Caco-2 (cell line): Measurements from ENCODE around the gene UGT1A9. TPM values are rescaled to one million over a fixed set of nuclear protein-coding genes. Genes with fewer than 3 reads are reported as not detected.

Source experiments
- BruUV-seq: library from RNA; stranded (reverse); fragments of 400-500 nt; replicated peaks from 2 replicates; lab custom pipeline; 2021; lab: Mats Ljungman, UMichigan
- CTCF ChIA-PET: fragments of 300-600 bp; sonication (Branson Sonifier 250); formaldehyde crosslinking; loops from one replicate; lab custom pipeline; 2022; ENCODE audit warnings: antibody characterized with exemption; lab: Charles Lee
- POLR2A ChIA-PET: fragments of 300-600 bp; sonication (Branson Sonifier 250); formaldehyde crosslinking; loops from one replicate; lab custom pipeline; 2022; ENCODE audit warnings: antibody characterized with exemption; lab: Charles Lee
- DNase-seq, 2 experiments: peaks; one replicate each; pipeline versions ENCODE4 v3.0.0 to v3.0.0-alpha.2; 2020 to 2022
- H3K27me3 ChIP-seq: replicated peaks from 2 replicates; pipeline ENCODE4 v1.6.0; 2011; ENCODE audit warnings: low read length; ENCODE audit not compliant: control insufficient read depth, insufficient read depth
- H3K36me3 ChIP-seq: 2 replicates; pipeline ENCODE4 v1.5.1; 2011; ENCODE audit warnings: low read length; ENCODE audit not compliant: control insufficient read depth, insufficient read depth
- H3K4me1 ChIP-seq: fragments of 250-450 bp; sonication (Bioruptor Pico); 2 replicates; pipeline ENCODE4 v1.5.1; 2020; ENCODE audit warnings: mild to moderate bottlenecking
- H3K4me3 ChIP-seq: 2 replicates; pipeline ENCODE4 v1.5.1; 2011; ENCODE audit warnings: low read depth, mild to moderate bottlenecking, control low read depth, low read length
- H3K9me3 ChIP-seq: fragments of 250-450 bp; sonication (Bioruptor Pico); 2 replicates; pipeline ENCODE4 v1.5.1; 2020; ENCODE audit warnings: mild to moderate bottlenecking, moderate library complexity
- H3K27ac Mint-ChIP-seq: one replicate; pipeline ENCODE4 v1.8.0; 2022; ENCODE audit warnings: mixed read lengths; ENCODE audit not compliant: unreplicated experiment
- H3K27me3 Mint-ChIP-seq: one replicate; pipeline ENCODE4 v1.8.0; 2022; ENCODE audit warnings: mixed read lengths; ENCODE audit not compliant: insufficient read depth, unreplicated experiment
- H3K36me3 Mint-ChIP-seq: one replicate; pipeline ENCODE4 v1.8.0; 2022; ENCODE audit warnings: mild to moderate bottlenecking, mixed read lengths; ENCODE audit not compliant: insufficient read depth, unreplicated experiment
- H3K4me1 Mint-ChIP-seq: one replicate; pipeline ENCODE4 v1.8.0; 2022; ENCODE audit warnings: low read depth, mixed read lengths; ENCODE audit not compliant: unreplicated experiment
- H3K4me3 Mint-ChIP-seq: one replicate; pipeline ENCODE4 v1.8.0; 2022; ENCODE audit warnings: mild to moderate bottlenecking, moderate library complexity, mixed read lengths; ENCODE audit not compliant: unreplicated experiment
- H3K9me3 Mint-ChIP-seq: one replicate; pipeline ENCODE4 v1.8.0; 2022; ENCODE audit warnings: mixed read lengths; ENCODE audit not compliant: unreplicated experiment
- CTCF ChIP-seq, 2 experiments: fragments of 200-600 bp in 1 of 2; IDR thresholded peaks; 1 replicate in 1 of 2; 2 replicates in 1 of 2; pipeline versions ENCODE4 v1.5.1 to v1.8.0; 2011 to 2022; ENCODE audit warnings: antibody characterized with exemption in 1 of 2, control low read depth in 1 of 2, inconsistent platforms in 1 of 2, low read depth in 1 of 2, low read length in 1 of 2, mild to moderate bottlenecking in 1 of 2, moderate library complexity in 1 of 2; ENCODE audit not compliant: insufficient read depth in 1 of 2, severe bottlenecking in 1 of 2, unreplicated experiment in 1 of 2
- intact Hi-C: fragments of 100-400 bp; cut with micrococcal nuclease; formaldehyde crosslinking; loops from one replicate; pipeline ENCODE4 v1.10.0; 2022; ENCODE audit not compliant: unreplicated experiment
- total RNA-seq: library from RNA; stranded (reverse); gene quantifications from 2 replicates; pipeline ENCODE4 v1.2.3, GENCODE V29; 2022

Gene UGT1A9
- total RNA-seq, 1 experiment from 2014 or later, result 0.20 TPM

GRCh38 chr2:233810385-233810784, 138.7 kb downstream of the UGT1A9 start:
- H3K27me3 Mint-ChIP-seq, result no peaks in the 10 kb centered on the region
- no peak for DNase-seq
- intact Hi-C loops, result no loop called here
- no peaks in the 10 kb centered on the region for H3K9me3 ChIP-seq
- H3K36me3 ChIP-seq, result no peaks in the 10 kb centered on the region
- H3K27ac Mint-ChIP-seq, result no peak overlapping the region
- ChIA-PET POLR2A (no interaction called here), CTCF (no interaction called here)
- TF ChIP-seq CTCF (IDR thresholded peaks at IDR 0.05; ENCODE audit: insufficient read depth in 1 of 2, low read depth in 1 of 2, low read length in 1 of 2, severe bottlenecking in 1 of 2, unreplicated experiment in 1 of 2), result no peak
- H3K9me3 Mint-ChIP-seq, result no peaks in the 10 kb centered on the region
- H3K4me3 Mint-ChIP-seq, result no peak overlapping the region
- H3K4me1 ChIP-seq, result no peaks in the 10 kb centered on the region
- no peak overlapping the region for H3K4me3 ChIP-seq
- H3K4me1 Mint-ChIP-seq, result no peaks in the 10 kb centered on the region
- no peaks in the 10 kb centered on the region for H3K36me3 Mint-ChIP-seq
- BruUV-seq, result no TSS peak
- H3K27me3 ChIP-seq, result no peaks in the 10 kb centered on the region

GRCh38 chr2:233811087-233811486, 139.4 kb downstream of the UGT1A9 start:
- BruUV-seq, result no TSS peak
- POLR2A ChIA-PET, result no interaction called here
- CTCF ChIA-PET, result no interaction called here

GRCh38 chr2:233811732-233812131, 140.0 kb downstream of the UGT1A9 start:
- H3K36me3 Mint-ChIP-seq, result no peaks in the 10 kb centered on the region
- POLR2A ChIA-PET, result no interaction called here
- intact Hi-C loops, result no loop called here
- no peaks in the 10 kb centered on the region for H3K27me3 Mint-ChIP-seq
- Histone ChIP-seq H3K36me3 (no peaks in the 10 kb centered on the region), H3K4me3 (no peak overlapping the region), H3K27me3 (no peaks in the 10 kb centered on the region), H3K9me3 (no peaks in the 10 kb centered on the region), H3K4me1 (no peaks in the 10 kb centered on the region)
- no peak overlapping the region for H3K27ac Mint-ChIP-seq
- TF ChIP-seq CTCF (IDR thresholded peaks at IDR 0.05; ENCODE audit: insufficient read depth in 1 of 2, low read depth in 1 of 2, low read length in 1 of 2, severe bottlenecking in 1 of 2, unreplicated experiment in 1 of 2), result no peak
- DNase-seq, result no peak
- H3K9me3 Mint-ChIP-seq, result no peaks in the 10 kb centered on the region
- H3K4me3 Mint-ChIP-seq, result no peak overlapping the region
- CTCF ChIA-PET, result no interaction called here
- BruUV-seq, result no TSS peak
- H3K4me1 Mint-ChIP-seq, result no peaks in the 10 kb centered on the region

More at GRCh38 chr2:233811087-233811486, 139.4 kb downstream of the UGT1A9 start:
- DNase-seq, result no peak
- intact Hi-C loops, result no loop called here
- Mint-ChIP-seq H3K36me3 (no peaks in the 10 kb centered on the region), H3K9me3 (no peaks in the 10 kb centered on the region), H3K4me1 (no peaks in the 10 kb centered on the region), H3K27me3 (no peaks in the 10 kb centered on the region), H3K27ac (no peak overlapping the region), H3K4me3 (no peak overlapping the region)
- Histone ChIP-seq H3K4me1 (no peaks in the 10 kb centered on the region), H3K4me3 (no peak overlapping the region), H3K36me3 (no peaks in the 10 kb centered on the region), H3K9me3 (no peaks in the 10 kb centered on the region), H3K27me3 (no peaks in the 10 kb centered on the region)
- TF ChIP-seq CTCF (IDR thresholded peaks at IDR 0.05; ENCODE audit: insufficient read depth in 1 of 2, low read depth in 1 of 2, low read length in 1 of 2, severe bottlenecking in 1 of 2, unreplicated experiment in 1 of 2), result no peak
